GM19397 (cell line): ENCODE measurements around the gene USP34.
A peak's percentile ranks its signal among the peaks of the same experiment; 100 is the strongest.
"Not testable (repeated sequence)": the region's sequence is repeated elsewhere in the genome, so short reads cannot be mapped to it uniquely, and the experiment has no call there.

Source experiments
- ATAC-seq: cut with Tn5 transposase; IDR thresholded peaks from one replicate; pipeline ENCODE4 v1.9.1; 2021; ENCODE audit warnings: mild to moderate bottlenecking, moderate library complexity; ENCODE audit not compliant: unreplicated experiment

USP34 gene

DNA sequence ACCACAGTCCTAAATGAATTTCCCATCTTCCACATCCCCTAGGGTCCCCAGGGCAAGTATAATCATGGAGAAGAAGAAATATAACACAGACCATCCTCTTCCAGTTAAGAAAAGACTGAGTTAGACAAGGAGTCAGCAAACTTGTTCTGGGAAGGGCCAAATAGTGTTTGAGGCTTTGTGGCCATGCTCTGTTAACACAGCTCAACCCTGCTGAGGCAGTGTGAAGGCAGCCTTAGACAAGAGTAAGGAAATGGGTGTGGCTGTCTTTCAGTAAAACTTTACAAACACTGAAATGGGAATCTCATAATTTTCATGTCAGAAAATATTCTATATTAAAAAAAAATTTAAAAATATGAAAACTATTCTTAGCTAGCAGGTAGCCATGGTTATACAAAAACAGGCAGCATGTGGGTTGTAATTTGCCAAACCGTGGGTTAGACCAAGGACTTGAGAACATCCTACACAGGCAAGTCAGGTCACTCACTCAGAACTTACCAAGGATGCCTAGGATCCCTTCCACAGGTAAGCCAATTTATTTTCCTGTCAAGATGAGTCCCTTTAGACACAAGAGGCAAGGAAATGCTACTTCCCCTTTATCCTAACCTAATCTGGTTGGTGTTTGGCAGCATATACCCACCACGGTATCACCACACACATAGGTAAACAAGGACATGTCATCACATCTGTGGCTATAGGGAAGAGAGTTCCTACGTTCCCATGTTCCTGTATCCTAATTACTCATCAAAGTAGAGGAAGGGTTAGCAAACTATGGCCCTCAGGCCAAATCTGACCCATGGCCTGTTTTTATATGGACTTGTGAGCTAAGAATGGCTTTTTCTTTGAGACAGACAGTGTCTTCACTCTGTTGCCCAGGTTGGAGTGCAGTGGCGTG is 277.0 kb downstream of the USP34 start:
- ATAC-seq = no peak

DNA sequence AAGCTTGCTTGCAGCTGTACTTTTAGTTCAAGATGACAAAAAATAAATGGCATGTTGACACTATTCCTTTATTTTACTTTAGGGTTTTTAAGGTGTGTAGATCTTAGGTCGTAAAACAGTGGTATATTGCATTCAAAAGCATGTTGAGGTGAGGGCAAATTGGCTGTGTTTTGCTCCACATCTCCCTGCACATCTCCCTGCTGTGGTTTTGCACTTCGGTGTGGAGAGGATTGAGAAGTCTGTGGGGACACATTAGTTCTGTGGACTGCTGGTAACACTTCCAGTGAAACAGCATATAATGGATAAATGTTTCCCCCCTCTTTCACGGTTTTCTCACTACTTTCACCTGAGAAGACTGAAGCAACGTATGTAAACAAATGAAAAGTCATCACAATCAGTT is 283.8 kb downstream of the USP34 start:
- ATAC-seq = no peak

DNA sequence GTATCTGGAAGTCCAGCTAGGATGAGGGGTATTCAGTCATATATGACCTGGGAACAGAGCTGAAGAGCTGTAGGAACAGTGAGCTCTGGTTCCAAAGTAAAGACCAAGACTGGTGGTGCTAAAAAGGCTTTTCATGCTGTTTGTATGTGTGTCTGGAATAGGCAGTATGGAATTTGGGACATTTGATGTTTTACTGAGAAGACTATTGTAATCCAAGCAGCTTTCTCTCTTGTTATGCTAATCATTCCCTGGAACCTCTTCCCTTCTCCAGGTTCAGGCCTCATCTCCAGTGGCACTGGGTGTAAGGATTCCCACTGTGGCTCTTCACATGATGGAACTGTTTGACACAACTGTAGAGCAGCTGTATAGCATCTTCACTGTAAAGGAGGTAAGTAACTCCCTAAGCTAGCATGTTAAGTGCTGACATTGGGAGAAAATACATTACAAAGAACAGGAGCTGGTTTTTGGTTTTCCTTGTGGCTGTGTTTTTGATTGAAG is 285.6 kb downstream of the USP34 start:
- no peak for ATAC-seq

DNA sequence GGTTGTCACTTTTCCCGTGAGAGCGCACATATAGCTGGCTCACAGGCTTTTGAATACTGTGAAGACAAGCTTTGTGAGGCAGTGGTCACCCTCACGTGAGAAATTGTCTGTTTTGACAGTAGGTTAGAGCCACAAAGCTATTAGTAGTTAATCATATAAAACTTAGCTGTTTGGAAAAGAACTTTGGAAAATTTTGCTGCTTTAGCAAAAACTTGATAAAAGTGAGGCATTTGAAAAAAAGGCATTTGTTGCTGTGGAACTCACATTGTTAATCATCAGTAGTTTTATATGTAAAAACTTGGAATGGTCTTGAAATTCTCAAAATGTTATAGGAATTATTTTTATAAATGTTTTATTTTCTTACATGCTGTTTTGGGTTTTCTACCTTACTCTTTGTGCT is 286.6 kb downstream of the USP34 start:
- ATAC-seq = no peak

DNA sequence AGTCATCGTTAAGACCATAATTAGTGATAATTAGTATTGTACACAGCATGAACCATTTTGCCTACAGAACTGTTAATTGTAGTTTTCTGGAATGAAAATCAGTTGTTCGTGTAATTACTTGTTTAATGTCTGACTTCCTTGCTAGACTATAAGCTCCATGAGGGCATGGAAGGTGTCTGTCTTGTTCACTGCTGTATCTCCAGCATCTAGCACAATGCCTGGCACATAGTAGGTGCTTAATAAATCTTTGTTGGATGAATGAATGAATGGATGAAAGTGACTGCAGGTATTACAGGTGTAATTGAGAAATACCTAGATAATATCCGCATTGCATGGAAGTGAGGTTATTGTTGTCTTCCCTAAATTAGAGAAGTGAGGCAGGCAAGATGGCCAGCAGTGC is 287.1 kb downstream of the USP34 start:
- no peak for ATAC-seq

DNA sequence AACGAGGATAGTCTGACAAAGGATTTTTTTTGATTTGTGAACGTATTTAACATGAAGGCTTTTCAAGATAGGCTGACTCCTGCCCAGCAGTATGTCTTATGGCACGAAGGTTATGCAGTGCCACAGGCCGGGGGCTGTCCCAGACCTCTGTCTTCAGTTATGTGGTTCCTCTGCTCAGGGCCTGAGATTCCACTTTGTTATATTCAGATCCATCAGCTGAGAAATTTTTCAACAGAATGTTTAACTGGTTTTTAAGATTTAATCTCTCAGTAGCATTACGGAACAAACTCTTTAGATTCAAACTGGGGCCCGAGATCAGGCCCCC is 288.9 kb downstream of the USP34 start:
- ATAC-seq = no peak

DNA sequence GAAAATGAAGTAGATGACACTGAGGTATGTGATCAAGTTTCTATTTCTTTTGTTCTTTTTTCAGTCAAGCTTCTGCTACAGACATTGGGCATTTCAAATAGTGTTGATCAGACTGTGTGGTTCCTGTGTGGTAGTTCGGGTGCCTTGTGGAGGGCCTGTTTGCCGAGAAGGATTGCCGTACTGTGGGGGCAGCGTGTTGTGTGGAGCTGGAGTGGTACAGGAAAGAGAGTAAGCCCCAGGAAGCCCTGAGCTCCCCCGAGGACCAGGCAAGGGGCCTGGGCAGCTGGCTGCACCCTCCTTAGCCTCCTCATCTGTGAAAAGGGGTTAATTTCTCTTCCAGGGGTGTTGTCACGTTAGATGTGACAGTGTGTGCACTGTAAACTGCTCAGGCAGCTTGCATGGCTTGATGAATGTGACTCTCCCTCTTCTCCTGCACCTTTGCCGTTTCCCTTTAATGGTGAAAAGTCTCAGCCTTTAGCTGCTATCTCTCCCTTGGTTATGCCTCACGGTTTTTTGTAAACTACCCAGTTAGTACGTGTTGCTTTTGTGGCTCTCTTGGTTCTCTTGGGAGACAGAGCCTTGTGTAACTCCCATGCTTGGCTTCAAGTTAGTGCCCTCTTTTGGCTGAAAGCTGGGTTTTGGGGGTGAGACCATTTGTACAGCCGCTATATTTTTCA is 289.4 kb downstream of the USP34 start:
- no peak for ATAC-seq

DNA sequence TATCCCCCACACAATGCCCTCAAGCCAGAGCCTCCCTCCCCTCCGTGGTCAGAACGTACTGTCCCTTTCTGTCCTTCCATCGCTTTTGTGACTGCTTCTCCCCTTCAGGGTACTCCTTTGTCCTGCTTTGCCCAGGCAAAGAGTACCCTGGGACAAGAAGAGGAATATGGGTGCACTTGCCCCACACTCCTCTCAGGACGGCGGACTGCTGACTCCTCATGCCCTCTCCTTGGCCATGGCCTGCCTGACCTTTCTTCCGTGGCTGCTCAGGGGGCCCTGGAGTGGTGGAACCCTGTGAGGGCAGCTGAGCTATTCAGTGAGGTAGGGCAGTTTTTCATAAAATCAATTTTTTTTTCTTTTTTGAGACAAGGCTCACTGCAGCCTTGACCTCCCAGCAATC is 290.2 kb downstream of the USP34 start:
- no peak for ATAC-seq

DNA sequence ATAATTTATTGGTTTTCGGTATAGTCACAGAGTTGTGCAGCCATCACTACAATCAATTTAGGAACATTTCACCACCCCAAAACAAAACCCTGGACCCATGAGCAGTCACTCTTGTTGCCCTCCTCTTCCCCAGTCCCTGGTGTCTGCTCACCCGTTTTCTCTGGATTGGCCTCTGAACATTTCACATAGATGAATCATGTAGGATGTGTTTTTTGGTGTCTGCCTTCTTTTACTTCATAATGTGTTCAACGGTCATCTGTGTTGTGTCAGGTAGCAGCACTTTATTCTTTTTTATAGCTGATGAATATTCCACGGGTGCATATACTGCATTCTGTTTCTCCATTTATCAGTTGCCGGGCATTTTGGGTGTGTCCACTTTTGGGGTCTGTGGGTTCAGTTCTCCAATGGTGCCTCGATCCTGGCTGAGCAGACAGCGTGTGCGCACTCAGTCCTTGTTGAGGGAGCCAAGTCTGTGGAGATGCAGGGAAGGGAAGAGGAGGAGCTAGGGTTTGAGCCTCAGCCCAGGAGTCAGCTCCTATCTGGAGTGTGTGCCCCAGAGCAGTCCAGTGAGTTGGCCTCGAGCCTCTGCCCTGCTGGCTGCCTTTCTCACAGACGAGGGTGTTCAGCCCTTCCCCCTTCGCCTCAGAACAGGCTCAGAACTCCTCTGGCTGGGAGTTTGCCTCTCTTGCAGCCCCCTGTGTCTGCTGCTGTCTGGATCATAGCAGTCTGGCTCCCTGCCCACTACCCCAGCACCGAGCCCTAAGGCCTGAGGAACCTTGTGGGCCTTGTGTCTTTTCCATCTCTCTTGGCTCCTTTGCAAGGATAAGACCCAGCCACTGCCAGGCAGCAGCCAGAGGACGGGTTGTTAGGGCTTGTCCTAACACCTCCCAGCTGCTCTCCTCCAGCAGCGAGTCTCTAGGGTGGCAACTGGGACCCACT is 290.9 kb downstream of the USP34 start:
- no peak for ATAC-seq

DNA sequence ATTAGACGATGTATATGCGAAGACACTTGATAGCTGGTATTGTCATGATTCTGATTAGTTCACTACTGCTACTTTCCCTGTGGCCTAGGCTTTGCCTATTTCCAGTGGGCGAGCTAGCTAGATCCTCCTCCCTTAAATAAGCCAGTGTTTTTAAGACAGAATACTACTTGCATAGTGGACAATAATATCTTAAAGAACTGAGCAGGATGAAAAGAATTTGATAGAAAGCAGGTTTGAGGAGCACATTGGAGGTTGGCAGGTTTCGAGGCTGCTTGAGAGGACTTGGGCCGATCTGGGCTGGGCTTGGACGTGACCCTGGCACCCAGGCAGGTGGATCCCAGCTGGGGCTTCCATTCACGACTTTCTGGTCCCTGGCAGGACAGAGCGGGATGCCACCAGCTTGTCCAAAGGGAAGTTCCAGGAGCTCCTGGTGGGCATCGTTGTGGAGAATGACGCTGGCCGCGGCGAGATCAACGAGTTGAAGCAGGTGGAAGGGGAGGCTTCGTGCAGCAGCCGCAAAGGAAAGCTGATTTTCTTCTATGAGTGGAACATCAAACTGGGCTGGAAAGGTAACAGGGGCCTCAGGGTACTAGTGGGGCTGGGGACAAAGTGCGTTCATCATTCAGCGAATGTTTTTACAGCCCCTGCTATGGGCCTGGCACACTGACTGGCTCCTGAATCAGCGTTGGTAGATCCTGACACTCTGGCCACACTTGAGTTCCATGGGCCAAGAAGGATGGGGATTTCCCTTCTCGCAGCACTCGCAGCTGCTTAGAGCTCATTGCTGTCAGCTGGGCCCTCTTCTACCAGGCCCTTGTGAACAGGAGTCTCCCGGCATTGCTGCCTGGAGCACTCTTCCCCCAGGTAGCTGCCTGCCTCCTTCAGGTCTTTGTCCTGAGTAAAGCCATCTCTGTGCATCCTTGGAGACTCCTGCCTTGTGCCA is 292.0 kb downstream of the USP34 start:
- ATAC-seq = no peak

DNA sequence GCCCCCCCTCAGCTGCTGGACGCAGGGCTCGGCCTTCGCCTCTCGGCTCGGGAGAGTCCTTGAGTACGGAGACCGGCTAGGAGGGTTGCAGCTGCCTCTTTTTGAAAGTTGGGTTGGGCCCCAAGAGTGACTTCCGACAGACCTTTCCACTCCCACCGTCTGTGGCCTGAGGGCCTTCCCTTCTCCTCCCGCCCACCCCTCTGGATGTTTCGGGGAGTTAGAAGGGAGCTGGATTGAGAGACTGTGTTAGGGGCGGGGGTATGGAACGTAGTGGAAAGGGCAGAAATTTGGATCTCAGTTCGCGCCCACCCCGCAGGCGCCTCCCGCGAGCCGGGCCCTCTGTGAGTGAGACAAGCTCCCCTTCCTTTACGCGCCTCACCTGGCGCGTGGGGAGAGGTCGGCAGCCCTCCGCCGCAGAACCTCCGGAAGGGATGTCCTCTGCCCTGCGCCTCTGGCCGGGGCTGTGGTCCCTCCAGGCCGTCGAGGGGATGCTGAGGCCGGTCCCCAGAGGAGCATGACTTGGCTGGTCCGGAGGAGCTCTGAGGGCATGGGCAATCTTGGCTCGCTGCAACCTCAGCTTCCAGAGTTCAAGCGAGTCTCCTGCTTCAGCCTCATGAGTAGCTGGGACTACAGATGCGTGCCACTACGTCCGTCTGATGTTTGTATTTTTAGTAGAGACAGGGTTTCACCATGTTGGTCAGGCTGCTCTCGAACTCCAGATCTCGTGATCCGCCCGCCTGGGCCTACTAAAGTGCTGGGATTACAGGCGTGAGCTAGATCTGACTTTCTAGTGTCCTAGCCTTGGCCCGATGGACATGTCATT is 292.9 kb downstream of the USP34 start:
- peak; percentile 19 for ATAC-seq

DNA sequence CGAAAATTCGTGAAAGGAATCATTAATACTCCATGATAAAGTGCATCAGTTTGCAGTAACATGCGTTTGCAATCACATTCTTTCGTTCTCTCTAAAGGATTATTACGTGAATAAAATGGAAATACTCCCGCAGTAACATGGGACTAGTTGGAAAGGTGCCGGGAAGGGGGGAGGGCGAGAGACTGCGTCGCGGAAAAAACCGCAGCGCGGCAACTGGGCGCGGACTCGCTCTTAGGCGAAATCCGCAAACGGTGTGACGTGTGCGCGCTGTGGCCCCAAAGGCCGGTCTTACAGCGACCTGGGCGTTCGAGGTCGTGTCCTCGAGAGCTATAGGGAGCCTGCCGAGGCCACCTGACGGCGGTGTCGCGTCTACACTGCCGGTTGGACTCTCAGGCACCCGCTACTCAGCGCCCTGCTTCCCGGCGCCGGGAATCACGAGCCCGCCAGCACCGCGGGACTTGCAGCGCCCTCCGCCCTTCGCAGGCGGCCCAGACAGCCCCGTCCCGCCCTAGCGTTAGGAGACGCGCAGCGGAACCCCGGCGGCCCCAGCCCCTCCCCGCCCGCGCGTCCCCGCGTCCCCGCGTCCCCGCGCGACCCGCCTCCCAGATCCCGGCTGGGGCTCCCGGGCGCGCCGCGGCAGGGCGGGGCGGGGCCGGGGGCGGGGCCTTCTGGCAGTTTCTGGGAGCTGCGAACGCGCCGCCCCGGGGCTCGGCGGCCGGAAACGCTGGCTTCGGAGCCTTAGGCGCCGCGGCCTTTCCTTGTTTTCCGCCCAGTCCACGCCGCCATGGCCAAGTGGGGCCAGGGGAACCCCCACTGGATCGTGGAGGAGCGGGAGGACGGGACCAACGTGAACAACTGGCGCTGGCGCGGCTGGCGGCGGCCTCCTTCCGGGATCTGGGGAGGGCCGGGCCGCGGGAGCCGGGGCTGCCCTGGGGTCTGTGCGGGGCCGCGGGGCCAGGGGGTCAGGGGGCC is 293.8 kb downstream of the USP34 start:
- peak; percentile 87 for ATAC-seq

DNA sequence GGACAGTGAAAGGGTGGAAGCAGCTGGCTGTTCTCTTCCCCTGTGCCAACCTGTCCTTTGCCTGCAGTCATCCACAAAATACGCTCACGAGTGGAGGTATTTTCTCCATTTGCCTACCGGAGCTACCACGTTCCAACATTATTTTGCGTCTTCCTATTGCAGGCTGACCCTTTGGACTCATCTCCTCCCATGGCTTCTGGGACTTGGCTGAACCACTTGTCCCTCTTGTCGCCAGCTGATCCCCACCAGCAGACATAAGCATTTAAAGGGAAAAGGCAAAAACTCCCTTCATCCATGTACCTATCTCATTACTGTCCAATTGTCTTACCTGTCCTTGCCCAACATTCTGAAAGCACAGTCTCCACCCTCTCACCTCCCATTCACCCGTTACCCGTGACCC is 295.9 kb downstream of the USP34 start:
- no peak for ATAC-seq

DNA sequence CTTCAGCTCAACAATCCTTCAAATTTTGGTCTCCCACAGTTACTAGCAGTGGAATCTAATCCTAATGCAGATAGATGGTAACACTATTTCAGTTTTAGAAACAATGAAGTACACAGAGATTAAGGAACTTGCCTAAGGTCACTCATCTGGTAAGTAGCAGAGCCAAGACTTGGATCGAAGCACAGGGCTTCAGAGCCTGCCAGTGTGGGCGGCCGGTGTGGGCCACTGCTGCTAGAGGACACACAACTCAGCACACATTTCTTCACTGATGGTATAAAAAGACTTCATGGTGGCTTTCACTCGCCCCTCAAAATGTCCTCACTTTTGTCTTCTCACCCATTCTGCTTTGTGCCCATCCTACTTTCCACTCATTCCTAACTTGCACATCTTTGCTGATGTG is 297.8 kb downstream of the USP34 start:
- ATAC-seq = no peak

DNA sequence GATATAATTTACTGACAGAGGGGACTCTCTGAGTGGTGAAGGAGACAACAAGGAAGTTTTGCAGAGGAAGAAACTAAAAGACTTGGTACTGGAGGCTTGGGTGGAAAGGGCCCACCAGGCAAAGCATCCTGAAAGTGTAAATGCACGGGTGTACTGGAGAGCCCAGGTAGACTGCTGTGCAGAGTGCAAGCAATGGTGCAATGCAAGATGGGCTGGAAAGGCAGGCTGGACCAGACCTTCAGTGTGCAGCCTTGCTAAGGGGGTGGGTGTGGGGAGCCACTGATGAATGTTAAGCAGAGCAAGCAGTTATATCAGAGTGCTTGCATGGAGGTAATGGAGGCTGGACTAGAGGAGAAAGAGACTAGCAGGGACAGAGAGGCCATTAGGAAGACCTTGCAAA is 298.2 kb downstream of the USP34 start:
- no peak for ATAC-seq

DNA sequence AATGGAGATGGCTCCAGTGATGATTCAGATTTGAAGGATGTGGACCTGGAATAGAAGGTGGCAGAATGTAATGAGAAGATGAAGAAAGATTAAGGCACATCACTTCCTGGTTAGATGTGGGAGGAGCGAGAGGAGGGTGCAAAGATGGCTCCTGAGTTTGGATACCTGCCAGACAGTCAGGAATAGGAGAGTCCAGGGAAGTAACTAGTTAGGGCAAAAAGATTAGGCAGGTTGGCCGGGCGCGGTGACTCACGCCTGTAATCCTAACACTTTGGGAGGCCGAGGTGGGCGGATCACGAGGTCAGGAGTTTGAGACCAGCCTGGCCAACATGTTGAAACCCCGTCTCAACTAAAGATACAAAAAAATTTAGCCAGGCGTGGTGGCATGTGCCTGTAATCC is 303.3 kb downstream of the USP34 start:
- ATAC-seq = no peak

DNA sequence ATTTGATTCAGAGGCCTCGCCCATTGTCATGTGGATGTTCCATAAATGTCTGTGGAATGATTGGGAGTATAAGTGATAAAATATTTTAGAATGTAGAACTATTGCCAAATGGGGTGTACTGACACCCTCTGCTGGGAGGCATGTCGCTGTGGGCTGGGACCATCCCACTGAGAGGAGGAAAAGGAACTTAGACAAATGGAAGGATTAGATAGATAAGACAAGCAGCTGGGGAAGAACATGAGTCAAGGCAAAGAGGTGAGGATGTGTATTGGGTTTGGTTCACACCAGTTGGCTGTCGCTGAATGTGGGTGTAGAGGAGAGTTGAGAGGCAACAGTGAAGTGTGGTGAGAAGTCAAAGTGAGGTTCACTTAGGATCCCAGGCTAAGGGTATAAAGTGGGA is 304.9 kb downstream of the USP34 start:
- no peak for ATAC-seq

DNA sequence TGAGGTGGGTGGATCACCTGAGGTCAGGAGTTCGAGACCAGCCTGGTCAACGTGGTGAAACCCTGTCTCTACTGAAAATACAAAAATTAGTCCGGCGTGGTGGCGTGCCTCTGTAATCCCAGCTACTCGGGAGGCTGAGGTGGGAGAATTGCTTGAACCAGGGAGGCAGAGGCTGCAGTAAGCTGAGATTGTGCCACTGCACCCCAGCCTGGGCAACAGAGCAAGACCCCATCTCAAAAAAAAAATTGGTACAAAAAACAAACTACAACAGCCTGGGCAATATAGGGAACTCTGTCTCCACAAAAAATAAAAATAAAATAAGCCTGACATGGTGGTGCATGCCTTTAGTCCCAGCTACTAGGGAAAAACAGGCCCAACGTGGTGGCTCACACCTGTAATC is 305.8 kb downstream of the USP34 start:
- ATAC-seq = not testable (repeated sequence)
